Measurements from ENCODE around the gene RNF157. TPM values are rescaled to one million over a fixed set of nuclear protein-coding genes. Genes with fewer than 3 reads are reported as not detected.

The RNF157 gene
- total RNA-seq, 1 experiment from 2014 or later: 0.86 TPM

- ChIA-PET CTCF (interaction anchor here (1.2 to 1.4 kb wide), 3 partner anchors 10 to 35 kb away, joined by 4 read pairs; no protein-coding TSS in a partner anchor), POLR2A (interaction anchor here (3.1 kb wide), 1 partner anchor 8 kb away, joined by 18 read pairs; no protein-coding TSS in a partner anchor), RAD21 (ENCODE audit: low non-redundant PET in 1 of 2, low total read pairs in 2 of 2, uncharacterized antibody in 2 of 2, unreplicated experiment in 2 of 2) (interaction anchor here in 1 of 2 experiments (1.6 kb wide), 1 partner anchor 17 kb away, joined by 4 read pairs; no protein-coding TSS in a partner anchor)
- intact Hi-C loops (cut with micrococcal nuclease): no loop called here
- no peak for TF ChIP-seq SRF (IDR thresholded peaks at IDR 0.05; ENCODE audit: low read depth)
- no peak for TF ChIP-seq EZH2phosphoT487 (IDR thresholded peaks at IDR 0.05; ENCODE audit: borderline replicate concordance)
- no peak for TF ChIP-seq ZBTB33 (IDR thresholded peaks at IDR 0.05; ENCODE audit: extremely low read depth, insufficient replicate concordance, low read length)
- TF ChIP-seq EZH2 (IDR thresholded peaks at IDR 0.05): no peak
- no peak for TF ChIP-seq JUND (IDR thresholded peaks at IDR 0.05)
- no peak for TF ChIP-seq POLR2AphosphoS5 (IDR thresholded peaks at IDR 0.05; ENCODE audit: low read depth, low read length)
- TF ChIP-seq CTCF (IDR thresholded peaks at IDR 0.05 in 2 of 3, conservative IDR thresholded peaks at IDR 0.05 in 1 of 3; ENCODE audit: borderline replicate concordance in 1 of 3, insufficient read depth in 1 of 3, low read depth in 2 of 3, low read length in 2 of 3): no peak
- no peak for TF ChIP-seq MAX (IDR thresholded peaks at IDR 0.05)
- DNase-seq (ENCODE audit: low read depth, low spot score) (no peak), ATAC-seq (no peak)
- Histone ChIP-seq H3K79me2 (ENCODE audit: insufficient read depth, low read length) (no peaks in the 10 kb centered on the region), H3K9ac (ENCODE audit: low read length) (no peak overlapping the region), H3K4me3 (replicated peaks in 1 of 2; ENCODE audit: low read depth in 1 of 2, low read length in 2 of 2) (peak overlapping the region; percentile 18 to 33; a peak in 3 of 4 replicates), H3K4me1 (ENCODE audit: control insufficient read depth in 1 of 2, insufficient read depth in 2 of 2, low read length in 2 of 2) (peaks cover 17 to 30% of the 10 kb centered on the region in 2 experiments; a peak in 3 of 4 replicates), H3K27me3 (ENCODE audit: insufficient read depth, low read length) (no peaks in the 10 kb centered on the region), H3K9me3 (ENCODE audit: control insufficient read depth in 1 of 2, insufficient read depth in 1 of 2, low read depth in 1 of 2, low read length in 2 of 2) (no peaks in the 10 kb centered on the region), H3K27ac (ENCODE audit: low read depth, low read length) (no peak overlapping the region), H3K9me2 (ENCODE audit: insufficient read depth) (no peaks in the 10 kb centered on the region), H4K20me1 (ENCODE audit: insufficient read depth) (no peaks in the 10 kb centered on the region), H3K4me2 (ENCODE audit: low read length) (peak overlapping the region; percentile 81), H3K36me3 (ENCODE audit: control insufficient read depth in 1 of 2, insufficient read depth in 2 of 2, low read length in 2 of 2) (no peaks in the 10 kb centered on the region), H2AFZ (ENCODE audit: low read depth, low read length, poor library complexity, severe bottlenecking) (no peak overlapping the region)
- BruUV-seq (replicated peaks): no TSS peak
Observed at GRCh38 chr17:76140661-76141211, 99.6 kb downstream of the RNF157 start.

All from HCT116 (cell line).